GM18526 (cell line): Measurements from ENCODE around the gene BPIFB2.

Source experiments
- POLR2A ChIP-seq: IDR thresholded peaks from 3 replicates; pipeline ENCODE4 v1.6.1; 2011; ENCODE audit not compliant: insufficient read length; ENCODE audit errors: extremely low read depth

Gene BPIFB2, protein sequence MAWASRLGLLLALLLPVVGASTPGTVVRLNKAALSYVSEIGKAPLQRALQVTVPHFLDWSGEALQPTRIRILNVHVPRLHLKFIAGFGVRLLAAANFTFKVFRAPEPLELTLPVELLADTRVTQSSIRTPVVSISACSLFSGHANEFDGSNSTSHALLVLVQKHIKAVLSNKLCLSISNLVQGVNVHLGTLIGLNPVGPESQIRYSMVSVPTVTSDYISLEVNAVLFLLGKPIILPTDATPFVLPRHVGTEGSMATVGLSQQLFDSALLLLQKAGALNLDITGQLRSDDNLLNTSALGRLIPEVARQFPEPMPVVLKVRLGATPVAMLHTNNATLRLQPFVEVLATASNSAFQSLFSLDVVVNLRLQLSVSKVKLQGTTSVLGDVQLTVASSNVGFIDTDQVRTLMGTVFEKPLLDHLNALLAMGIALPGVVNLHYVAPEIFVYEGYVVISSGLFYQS

DNA sequence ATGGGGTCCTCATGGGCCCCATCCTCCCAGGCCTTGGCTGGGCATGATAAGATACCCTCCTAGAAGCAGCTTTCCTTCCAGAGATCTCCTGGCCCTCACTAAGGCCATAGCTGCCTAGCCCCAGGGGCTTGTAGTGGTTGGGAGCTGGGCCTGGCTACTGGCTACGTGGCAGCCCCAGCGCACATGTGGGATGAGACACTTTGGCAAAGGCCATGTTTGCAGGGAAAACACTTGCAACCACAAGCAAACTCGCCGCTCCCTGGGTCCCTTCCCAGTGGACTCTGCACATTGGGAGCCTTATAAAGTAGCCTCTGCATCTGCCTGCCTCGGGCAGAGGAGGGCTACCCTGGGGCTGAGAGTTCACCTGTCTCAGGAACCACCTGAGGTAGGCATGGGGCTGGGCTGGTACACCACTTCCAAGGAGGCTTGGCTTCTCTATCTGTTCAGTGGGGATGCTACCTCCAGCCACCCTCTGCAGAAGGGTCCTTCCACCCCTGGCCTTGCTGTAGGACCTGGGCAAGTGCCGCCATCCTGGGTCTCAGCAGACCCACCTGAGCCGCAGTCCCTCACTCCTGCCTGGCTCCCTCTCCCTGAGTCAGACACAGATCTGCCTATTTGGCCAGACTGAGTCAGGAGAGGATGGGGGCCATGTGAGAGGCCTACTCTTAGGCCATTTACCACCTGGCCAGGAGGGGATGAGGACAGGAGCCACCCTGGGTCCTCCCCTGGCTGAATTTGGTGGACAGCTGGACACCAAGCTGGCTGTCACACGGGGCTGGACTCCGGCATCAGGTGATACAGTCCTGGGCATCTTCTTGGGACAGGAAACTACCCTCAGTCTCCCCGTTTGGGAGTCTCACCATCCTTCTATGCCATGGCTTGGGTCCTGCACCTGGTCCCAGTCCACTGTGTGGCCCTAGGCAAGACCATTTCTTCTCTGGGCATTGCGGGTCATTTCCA lies at the start of gene BPIFB2:
Gene BPIFB2 (plus strand): TSS at position 329 of the 960 bp plus-strand sequence. CDS start 871 bp downstream, outside the sequence.
- no peak for TF ChIP-seq POLR2A

DNA sequence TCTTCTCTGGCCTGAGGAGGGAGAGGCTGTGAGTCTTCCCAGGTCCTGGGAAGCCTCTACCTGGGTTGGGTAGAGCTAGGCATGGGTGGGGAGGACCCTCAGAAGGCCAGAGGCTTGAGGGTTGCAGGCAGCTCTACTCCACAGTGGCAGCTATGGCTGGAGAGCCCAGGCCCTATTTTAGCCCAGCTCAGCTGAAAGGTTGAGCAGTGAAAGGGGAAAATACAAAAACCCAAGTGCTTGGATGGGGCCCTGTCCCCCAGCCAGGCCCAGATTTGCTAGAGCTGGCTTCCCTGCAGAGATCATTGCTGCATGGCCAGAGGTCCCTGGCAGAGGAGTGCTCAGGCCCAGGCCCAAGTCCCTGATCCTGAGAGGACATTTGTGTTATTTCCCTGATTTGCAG lies 48.9 kb upstream of the BPIFB2 start:
- no peak for TF ChIP-seq POLR2A

GRCh38 chr20:32959351-32960221 lies 47.9 kb upstream of the BPIFB2 start:
- TF ChIP-seq POLR2A = no peak

GRCh38 chr20:32960222-32960518 lies 47.3 kb upstream of the BPIFB2 start:
- TF ChIP-seq POLR2A = no peak

DNA sequence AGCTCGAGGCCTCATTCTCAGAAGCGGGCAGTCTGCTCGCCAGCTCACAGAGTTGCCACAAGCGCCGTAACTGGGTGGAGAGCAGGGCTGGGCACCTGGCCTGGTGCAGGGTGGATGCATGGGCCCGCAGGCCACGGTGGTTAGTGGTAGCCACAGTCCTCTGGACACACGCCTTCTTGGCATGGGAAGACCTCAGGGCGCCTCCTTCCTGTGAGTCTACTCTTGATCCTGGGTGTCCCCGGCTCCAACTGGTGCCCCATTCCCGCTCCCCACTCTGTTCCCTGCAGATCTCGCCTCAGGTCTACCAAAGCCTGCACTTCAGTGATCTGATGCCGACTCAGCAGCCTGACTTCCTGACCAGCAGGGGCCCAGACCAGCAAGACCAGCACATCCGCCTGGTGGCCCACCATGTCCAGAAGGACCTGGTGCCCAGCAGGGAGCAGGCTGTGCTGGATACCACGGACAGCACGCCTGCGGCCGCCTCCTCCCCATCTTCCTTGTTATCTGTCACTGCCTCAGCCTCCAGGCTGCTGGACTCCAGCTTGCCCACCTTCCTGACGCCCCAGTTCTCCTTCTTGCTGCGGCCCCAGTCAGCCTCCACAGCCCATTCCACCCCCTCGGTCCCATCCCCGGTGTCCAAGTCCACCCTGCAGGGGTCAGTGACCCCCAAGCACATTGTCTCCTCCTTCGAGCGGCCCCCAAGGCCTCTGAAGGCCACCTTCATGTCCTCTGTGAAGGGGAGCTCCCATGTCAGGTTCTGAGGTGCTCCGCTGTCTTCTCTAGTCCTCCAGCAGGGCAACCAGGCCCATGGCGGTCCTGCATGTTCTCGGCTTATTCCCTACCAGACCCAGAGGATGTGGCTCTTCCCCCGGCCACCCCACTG lies 46.4 kb upstream of the BPIFB2 start:
- no peak for TF ChIP-seq POLR2A

DNA sequence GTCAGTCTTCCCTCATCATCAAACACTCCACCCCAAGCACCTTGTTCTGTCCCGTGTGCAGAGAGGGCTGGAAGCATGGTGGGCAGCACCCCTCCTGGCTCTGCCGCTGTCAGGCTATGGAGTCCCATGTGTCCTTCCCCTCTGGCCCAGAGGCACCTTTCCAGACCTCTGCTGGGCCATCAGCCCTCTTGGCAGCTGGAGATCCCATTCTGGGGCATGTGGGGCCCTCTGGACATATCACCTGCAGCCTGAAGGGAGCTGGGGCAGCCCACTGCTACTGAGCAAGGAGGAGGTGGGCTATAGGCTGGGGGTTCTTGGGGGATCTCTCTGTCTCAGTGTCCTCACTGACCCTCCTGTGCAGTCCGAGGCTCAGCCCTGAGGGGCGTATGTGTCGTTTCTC lies 45.5 kb upstream of the BPIFB2 start:
- TF ChIP-seq POLR2A = no peak

DNA sequence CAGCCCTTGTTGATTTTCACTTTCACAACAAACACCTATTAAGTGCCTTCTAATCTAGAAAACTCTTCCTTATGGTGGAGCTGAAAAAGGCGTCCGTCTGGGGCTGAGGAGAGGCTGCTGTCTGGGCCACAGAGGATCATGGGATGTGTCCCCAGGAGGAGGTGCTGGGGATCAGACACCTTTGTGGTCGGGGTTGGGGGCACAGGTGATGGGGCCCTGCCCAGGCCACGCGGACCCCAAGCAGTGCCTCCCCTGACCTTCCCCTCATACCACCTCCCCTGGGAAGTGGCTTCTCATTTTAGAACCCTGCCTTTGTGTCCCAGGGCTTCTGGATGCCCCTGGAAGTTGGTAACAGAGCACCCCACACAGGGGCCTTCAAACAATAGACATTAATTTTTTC lies 44.3 kb upstream of the BPIFB2 start:
- no peak for TF ChIP-seq POLR2A

- TF ChIP-seq POLR2A = no peak
These were observed 42.9 kb upstream of the BPIFB2 start for GRCh38 chr20:32964575-32964974.

GRCh38 chr20:32965115-32965514 lies 42.4 kb upstream of the BPIFB2 start:
- TF ChIP-seq POLR2A = no peak

DNA sequence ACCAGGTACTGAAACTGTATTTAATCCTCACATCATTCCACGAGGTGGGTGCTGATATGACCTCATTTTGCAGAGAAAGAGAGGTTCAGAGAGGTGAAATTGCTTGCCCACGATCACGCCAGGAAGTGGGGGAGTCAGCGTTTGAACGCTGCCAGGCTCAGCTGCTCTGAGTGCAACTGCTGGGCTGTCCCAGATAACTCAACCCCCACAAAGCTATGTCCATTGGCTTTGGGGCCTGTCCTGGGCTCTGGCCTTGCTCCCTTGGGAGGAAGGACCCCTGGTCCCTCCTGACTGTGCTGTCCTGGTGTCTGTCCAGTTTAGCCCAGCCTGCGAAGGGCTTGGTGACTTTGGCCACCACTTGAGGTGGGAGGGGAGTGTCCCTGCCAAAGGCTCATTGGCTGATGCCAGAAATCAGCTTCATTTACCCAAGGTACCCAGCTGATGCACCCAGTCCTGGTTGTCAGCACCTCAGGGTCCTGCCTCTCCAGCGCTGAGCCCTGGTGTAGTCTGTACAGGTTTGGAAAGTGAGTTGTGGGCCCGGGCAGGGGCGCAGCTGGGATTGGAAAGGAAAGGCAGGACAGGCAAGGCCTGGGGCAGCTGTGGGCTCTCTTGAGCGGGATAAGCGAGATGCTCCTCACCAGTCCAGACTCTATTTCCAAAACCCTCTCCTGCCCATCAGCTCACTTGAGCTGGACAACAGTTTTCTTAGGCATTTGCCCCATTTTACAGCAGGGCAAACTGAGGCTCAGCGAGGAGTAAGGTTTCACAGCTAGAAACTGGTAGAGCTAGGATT lies 41.7 kb upstream of the BPIFB2 start:
- no peak for TF ChIP-seq POLR2A

DNA sequence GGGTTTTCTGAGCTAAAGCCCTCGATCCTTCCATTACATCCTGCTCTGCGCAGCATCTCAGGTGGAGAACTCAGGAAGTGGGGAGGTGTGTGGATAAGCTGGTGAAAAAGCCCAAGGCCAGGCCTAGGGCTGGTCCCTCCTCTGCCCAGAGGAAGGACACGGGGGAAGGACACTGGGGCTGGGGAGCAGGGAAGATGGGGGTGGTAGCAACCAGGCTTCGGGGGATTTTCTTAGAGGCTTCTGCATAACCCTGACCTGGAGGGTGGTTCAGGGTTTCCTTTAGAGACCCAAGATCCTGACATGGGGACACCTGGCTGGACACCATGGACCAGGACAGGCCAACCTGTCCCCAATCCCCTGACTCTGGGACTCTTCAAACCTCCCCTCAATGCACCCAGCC lies 41.1 kb upstream of the BPIFB2 start:
- TF ChIP-seq POLR2A = no peak

DNA sequence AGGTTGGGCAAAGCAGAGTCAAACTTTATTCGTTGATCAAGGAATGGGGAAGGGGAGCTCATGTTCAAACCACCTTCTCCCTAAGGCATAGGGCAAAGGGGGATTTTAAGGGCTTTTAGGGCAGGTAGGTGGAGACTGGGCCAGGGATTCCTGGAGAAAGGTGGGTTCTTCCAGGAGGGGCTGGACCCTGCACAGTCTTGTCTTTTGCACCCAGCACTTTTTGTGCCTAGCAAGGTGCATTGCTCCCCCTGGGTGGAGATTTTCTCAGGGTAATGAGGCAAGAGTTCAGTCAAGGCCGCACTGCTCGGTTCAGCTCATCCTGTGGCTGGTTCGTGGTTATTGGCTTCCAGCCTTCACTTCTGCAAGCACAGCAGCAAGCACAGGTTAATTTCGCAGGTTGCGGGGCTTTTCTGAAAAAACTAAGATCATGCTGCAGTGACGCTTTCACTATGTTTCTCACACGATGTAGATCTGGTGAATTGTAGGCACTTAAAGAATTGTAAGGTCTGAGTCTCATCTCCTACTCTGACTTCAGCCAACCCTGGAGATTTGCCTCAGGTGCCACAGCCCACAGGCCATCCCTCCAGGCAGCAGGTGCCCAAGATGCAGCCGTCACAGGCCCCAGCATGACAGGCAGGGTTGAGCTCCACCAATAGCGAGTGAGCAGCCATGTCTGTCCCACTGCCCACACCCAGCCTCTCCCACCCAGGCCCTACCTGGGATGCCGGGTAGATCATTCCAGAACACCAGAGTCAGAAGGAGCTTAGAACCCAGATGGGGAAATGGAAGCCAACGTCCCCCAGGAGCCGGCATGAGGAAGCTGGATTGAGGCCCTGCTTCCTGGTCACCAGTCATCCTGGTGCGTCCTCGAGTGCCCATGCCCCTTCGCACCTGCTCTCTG lies 40.4 kb upstream of the BPIFB2 start:
- no peak for TF ChIP-seq POLR2A
